Liver (tissue), 3 donors: ENCODE measurements around the gene NOTO.

Source experiments
- FOXA1 ChIP-seq: IDR thresholded peaks from 2 replicates; pipeline ENCODE4 v1.6.1; 2016; ENCODE audit warnings: antibody characterized with exemption
- FOXA2 ChIP-seq: IDR thresholded peaks from 2 replicates; pipeline ENCODE4 v1.6.1; 2016; ENCODE audit warnings: antibody characterized with exemption
- GABPA ChIP-seq, 2 donors: IDR thresholded peaks in 1 of 2; conservative IDR thresholded peaks in 1 of 2; 2 replicates each; pipeline ENCODE4 v1.6.1; 2016; ENCODE audit warnings: antibody characterized with exemption in 2 of 2, mild to moderate bottlenecking in 1 of 2, moderate library complexity in 1 of 2
- JUND ChIP-seq, 2 donors: IDR thresholded peaks; 2 replicates each; pipeline ENCODE4 v1.6.1; 2016; ENCODE audit warnings: antibody characterized with exemption in 2 of 2
- SP1 ChIP-seq: IDR thresholded peaks from 2 replicates; pipeline ENCODE4 v1.6.1; 2018; ENCODE audit warnings: antibody characterized with exemption, mild to moderate bottlenecking
- TAF1 ChIP-seq: conservative IDR thresholded peaks from 2 replicates; pipeline ENCODE4 v1.6.1; 2016; ENCODE audit warnings: antibody characterized with exemption, mild to moderate bottlenecking
- YY1 ChIP-seq: IDR thresholded peaks from 2 replicates; pipeline ENCODE4 v1.6.1; 2016; ENCODE audit warnings: antibody characterized with exemption, mild to moderate bottlenecking
- TF ChIP-seq, protein P1 (sequence below): fragments of 150-350 bp; IDR thresholded peaks from 2 replicates; pipeline ENCODE4 v1.5.1; 2017; ENCODE audit warnings: improper control_type of control experiment, low read depth, low read length; ENCODE audit not compliant: missing input control
- TF ChIP-seq, protein P2 (sequence below): IDR thresholded peaks from 2 replicates; pipeline ENCODE4 v1.6.1; 2016; ENCODE audit warnings: antibody characterized with exemption
- donor health status: healthy.
- donor health status: healthy.

DNA sequence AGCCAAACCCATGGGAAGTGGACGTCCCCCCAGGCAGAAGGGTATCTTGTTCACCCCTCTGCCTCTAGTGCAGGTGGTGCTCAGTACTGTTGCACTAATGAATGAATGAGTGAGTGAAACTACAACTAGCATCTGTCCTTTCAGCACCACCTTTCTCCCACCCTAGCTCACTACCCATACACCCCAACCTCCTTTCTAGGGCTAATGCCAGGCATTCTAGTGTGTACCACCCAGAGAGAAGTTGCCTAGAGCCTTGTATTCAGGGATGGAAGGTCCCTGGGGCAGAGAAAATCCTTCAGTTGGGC is 54.2 kb downstream of the NOTO start:
- TF ChIP-seq YY1: no peak
- TF ChIP-seq, protein P1, sequence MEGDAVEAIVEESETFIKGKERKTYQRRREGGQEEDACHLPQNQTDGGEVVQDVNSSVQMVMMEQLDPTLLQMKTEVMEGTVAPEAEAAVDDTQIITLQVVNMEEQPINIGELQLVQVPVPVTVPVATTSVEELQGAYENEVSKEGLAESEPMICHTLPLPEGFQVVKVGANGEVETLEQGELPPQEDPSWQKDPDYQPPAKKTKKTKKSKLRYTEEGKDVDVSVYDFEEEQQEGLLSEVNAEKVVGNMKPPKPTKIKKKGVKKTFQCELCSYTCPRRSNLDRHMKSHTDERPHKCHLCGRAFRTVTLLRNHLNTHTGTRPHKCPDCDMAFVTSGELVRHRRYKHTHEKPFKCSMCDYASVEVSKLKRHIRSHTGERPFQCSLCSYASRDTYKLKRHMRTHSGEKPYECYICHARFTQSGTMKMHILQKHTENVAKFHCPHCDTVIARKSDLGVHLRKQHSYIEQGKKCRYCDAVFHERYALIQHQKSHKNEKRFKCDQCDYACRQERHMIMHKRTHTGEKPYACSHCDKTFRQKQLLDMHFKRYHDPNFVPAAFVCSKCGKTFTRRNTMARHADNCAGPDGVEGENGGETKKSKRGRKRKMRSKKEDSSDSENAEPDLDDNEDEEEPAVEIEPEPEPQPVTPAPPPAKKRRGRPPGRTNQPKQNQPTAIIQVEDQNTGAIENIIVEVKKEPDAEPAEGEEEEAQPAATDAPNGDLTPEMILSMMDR: no peak
- no peak for TF ChIP-seq JUND (IDR thresholded peaks at IDR 0.05)
- TF ChIP-seq FOXA1: no peak
- no peak for TF ChIP-seq TAF1
- no peak for TF ChIP-seq GABPA (IDR thresholded peaks at IDR 0.05 in 1 of 2, conservative IDR thresholded peaks at IDR 0.05 in 1 of 2)
- TF ChIP-seq, protein P2, sequence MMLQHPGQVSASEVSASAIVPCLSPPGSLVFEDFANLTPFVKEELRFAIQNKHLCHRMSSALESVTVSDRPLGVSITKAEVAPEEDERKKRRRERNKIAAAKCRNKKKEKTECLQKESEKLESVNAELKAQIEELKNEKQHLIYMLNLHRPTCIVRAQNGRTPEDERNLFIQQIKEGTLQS: no peak
- no peak for TF ChIP-seq SP1
- no peak for TF ChIP-seq FOXA2
